GM18873 (cell line): ENCODE data around the gene FAM193A.
"Not testable (repeated sequence)": the region's sequence is repeated elsewhere in the genome, so short reads cannot be mapped to it uniquely, and the experiment has no call there.

Experiments used
- ATAC-seq: cut with Tn5 transposase; IDR thresholded peaks from one replicate; pipeline ENCODE4 v1.9.1; 2021; ENCODE audit warnings: mild to moderate bottlenecking, moderate library complexity, moderate number of reproducible peaks; ENCODE audit not compliant: unreplicated experiment, low FRiP score

The FAM193A gene

GRCh38 chr4:2514193-2514592 is 22.3 kb upstream of the FAM193A start:
- not testable (repeated sequence) for ATAC-seq

- ATAC-seq, result not testable (repeated sequence)
These were observed 21.5 kb upstream of the FAM193A start for GRCh38 chr4:2514944-2515343.

GRCh38 chr4:2515830-2516550 is 20.5 kb upstream of the FAM193A start:
- no peak for ATAC-seq

GRCh38 chr4:2516635-2517034 is 19.8 kb upstream of the FAM193A start:
- ATAC-seq, result no peak

- ATAC-seq, result no peak
These were observed 9.9 kb upstream of the FAM193A start for GRCh38 chr4:2526559-2526958.

GRCh38 chr4:2534904-2535375 is 1.5 kb upstream of the FAM193A start:
- ATAC-seq, result no peak

GRCh38 chr4:2535376-2536192 is 863 bp upstream of the FAM193A start:
- ATAC-seq, result peak; percentile 27

GRCh38 chr4:2537011-2537830 is 774 bp downstream of the FAM193A start:
- no peak for ATAC-seq

GRCh38 chr4:2543580-2544191 is 7.2 kb downstream of the FAM193A start:
- ATAC-seq, result not testable (repeated sequence)

GRCh38 chr4:2545321-2546013 is 9.0 kb downstream of the FAM193A start:
- no peak for ATAC-seq

- ATAC-seq, result no peak
These were observed 9.9 kb downstream of the FAM193A start for GRCh38 chr4:2546286-2546823.

- ATAC-seq, result not testable (repeated sequence)
These were observed 10.7 kb downstream of the FAM193A start for GRCh38 chr4:2546961-2547691.

- ATAC-seq, result no peak
These were observed 14.7 kb downstream of the FAM193A start for GRCh38 chr4:2551118-2551517.

GRCh38 chr4:2552806-2553205 is 16.4 kb downstream of the FAM193A start:
- no peak for ATAC-seq

GRCh38 chr4:2558301-2558700 is 21.9 kb downstream of the FAM193A start:
- ATAC-seq, result no peak

GRCh38 chr4:2560167-2560566 is 23.7 kb downstream of the FAM193A start:
- no peak for ATAC-seq

- no peak for ATAC-seq
These were observed 29.1 kb downstream of the FAM193A start for GRCh38 chr4:2565533-2565932.

GRCh38 chr4:2570036-2570435 is 33.6 kb downstream of the FAM193A start:
- ATAC-seq, result no peak
